Gastroesophageal sphincter (tissue), 4 donors: Measurements from ENCODE around the gene NAALADL2. TPM values are rescaled to one million over a fixed set of nuclear protein-coding genes. Genes with fewer than 3 reads are reported as not detected.

Experiments used
- ATAC-seq: fragments of 150-250 bp; one replicate; pipeline ENCODE4 v1.9.1; 2016; ENCODE audit warnings: mild to moderate bottlenecking, moderate library complexity
- H3K27ac ChIP-seq, 4 donors: fragments of 200-600 bp; sonication (generic) in 3 of 4; 1 replicate in 3 of 4; 2 replicates in 1 of 4; pipeline ENCODE4 v1.5.1; 2016 to 2019
- H3K27me3 ChIP-seq: fragments of 200-600 bp; sonication (generic); one replicate; pipeline ENCODE4 v1.5.1; 2019
- H3K36me3 ChIP-seq, 2 donors: fragments of 200-600 bp; sonication (generic); one replicate each; pipeline ENCODE4 v1.5.1; 2019; ENCODE audit warnings: control low read depth in 1 of 2
- H3K4me1 ChIP-seq, 3 donors: fragments of 200-600 bp; sonication (generic); 1 replicate in 2 of 3; 2 replicates in 1 of 3; pipeline ENCODE4 v1.5.1; 2016 to 2019; ENCODE audit warnings: control low read depth in 2 of 3
- H3K4me3 ChIP-seq, 2 donors: fragments of 200-600 bp; sonication (generic); one replicate each; pipeline ENCODE4 v1.5.1; 2019; ENCODE audit warnings: mild to moderate bottlenecking in 1 of 2, moderate library complexity in 1 of 2
- H3K9me3 ChIP-seq, 3 donors: fragments of 200-600 bp; sonication (generic); one replicate each; pipeline ENCODE4 v1.5.1; 2017 to 2019; ENCODE audit warnings: control low read depth in 2 of 3
- EP300 ChIP-seq: sonication (generic); formaldehyde crosslinking; IDR thresholded peaks from one replicate; pipeline ENCODE4 v1.6.1; 2017; ENCODE audit warnings: antibody characterized with exemption, mild to moderate bottlenecking
- POLR2A ChIP-seq, 2 donors: fragments of 450-650 bp; IDR thresholded peaks; one replicate each; pipeline ENCODE4 v1.6.1; 2017; ENCODE audit warnings: antibody characterized with exemption in 2 of 2, mild to moderate bottlenecking in 2 of 2, moderate library complexity in 1 of 2
- POLR2AphosphoS5 ChIP-seq: sonication (generic); formaldehyde crosslinking; IDR thresholded peaks from one replicate; pipeline ENCODE4 v1.6.1; 2017; ENCODE audit warnings: antibody characterized with exemption
- WGBS, 2 donors: methylation state at CpG; one replicate each; pipeline ENCODE4 v1.1.5; 2018; ENCODE audit warnings: low coverage in 1 of 2; 5-methylcytosine and 5-hydroxymethylcytosine counted together
- total RNA-seq, 4 donors: library from RNA; depleted of rRNA; stranded (reverse); fragments of >200 nt; gene quantifications; one replicate each; pipeline ENCODE4 v1.1.0, GENCODE V29; 2016
- TF ChIP-seq, protein P1 (sequence below), 4 experiments: fragments of 200-600 bp in 2 of 4; fragments of 450-650 bp in 2 of 4; sonication (generic) in 1 of 4; IDR thresholded peaks; one replicate each; pipeline ENCODE4 v1.5.1; 2017 to 2019; ENCODE audit warnings: antibody characterized with exemption in 4 of 4, mild to moderate bottlenecking in 2 of 4, moderate library complexity in 2 of 4

The NAALADL2 gene
- total RNA-seq, 4 donors from 2014 or later: 3.1 to 7.4 (median 6.2) TPM

GRCh38 chr3:174951498-174952005, 92.4 kb downstream of the NAALADL2 start:
- no peak overlapping the region for H3K27ac ChIP-seq
- 94 to 100% methylated on average over 2 of the region's 2 CpGs for WGBS, 2 donors

DNA sequence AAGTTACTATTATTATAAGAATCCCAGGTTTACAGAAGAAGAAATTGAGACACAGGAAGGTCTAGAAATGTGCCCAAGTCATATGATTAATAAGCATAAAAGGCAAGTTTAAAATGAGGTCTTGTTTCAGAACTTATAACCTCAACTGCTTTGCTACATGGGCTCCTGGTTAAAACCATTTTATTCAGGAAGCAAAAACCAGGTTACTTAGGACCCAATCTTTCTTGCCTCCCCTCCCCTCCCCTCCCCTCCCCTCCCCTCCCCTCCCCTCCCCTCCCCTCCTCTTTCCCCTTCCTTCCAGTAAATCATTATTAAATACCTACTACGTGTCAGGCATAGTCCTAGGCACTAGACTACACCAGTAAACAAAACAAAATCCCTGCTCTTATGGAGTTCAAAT, 93.9 kb downstream of the NAALADL2 start:
- no peak for ATAC-seq
- H3K27me3 ChIP-seq: no peaks in the 10 kb centered on the region
- H3K9me3 ChIP-seq: no peaks in the 10 kb centered on the region
- no peak overlapping the region for H3K27ac ChIP-seq
- no peak for TF ChIP-seq POLR2A (IDR thresholded peaks at IDR 0.05)
- no peak for TF ChIP-seq EP300
- TF ChIP-seq, protein P1, sequence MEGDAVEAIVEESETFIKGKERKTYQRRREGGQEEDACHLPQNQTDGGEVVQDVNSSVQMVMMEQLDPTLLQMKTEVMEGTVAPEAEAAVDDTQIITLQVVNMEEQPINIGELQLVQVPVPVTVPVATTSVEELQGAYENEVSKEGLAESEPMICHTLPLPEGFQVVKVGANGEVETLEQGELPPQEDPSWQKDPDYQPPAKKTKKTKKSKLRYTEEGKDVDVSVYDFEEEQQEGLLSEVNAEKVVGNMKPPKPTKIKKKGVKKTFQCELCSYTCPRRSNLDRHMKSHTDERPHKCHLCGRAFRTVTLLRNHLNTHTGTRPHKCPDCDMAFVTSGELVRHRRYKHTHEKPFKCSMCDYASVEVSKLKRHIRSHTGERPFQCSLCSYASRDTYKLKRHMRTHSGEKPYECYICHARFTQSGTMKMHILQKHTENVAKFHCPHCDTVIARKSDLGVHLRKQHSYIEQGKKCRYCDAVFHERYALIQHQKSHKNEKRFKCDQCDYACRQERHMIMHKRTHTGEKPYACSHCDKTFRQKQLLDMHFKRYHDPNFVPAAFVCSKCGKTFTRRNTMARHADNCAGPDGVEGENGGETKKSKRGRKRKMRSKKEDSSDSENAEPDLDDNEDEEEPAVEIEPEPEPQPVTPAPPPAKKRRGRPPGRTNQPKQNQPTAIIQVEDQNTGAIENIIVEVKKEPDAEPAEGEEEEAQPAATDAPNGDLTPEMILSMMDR (IDR thresholded peaks at IDR 0.05): no peak
- TF ChIP-seq POLR2AphosphoS5: no peak
- 60% methylated on average over 1 of the region's 1 CpG; no CpG with 5 or more reads in 1 of the 2 donors for WGBS, 2 donors
- H3K4me1 ChIP-seq: peaks cover 5 to 22% (median 5%) of the 10 kb centered on the region in 3 donors
- H3K4me3 ChIP-seq: no peak overlapping the region
- no peaks in the 10 kb centered on the region for H3K36me3 ChIP-seq

More at GRCh38 chr3:174951498-174952005, 92.4 kb downstream of the NAALADL2 start:
- Histone ChIP-seq H3K4me3 (no peak overlapping the region), H3K9me3 (no peaks in the 10 kb centered on the region), H3K4me1 (peaks cover 4 to 6% (median 5%) of the 10 kb centered on the region in 3 donors), H3K27me3 (no peaks in the 10 kb centered on the region), H3K36me3 (no peaks in the 10 kb centered on the region)
- TF ChIP-seq POLR2A (IDR thresholded peaks at IDR 0.05) (no peak), EP300 (no peak)
- no peak for ATAC-seq

GRCh38 chr3:174955513-174956016, 96.4 kb downstream of the NAALADL2 start:
- Histone ChIP-seq H3K27me3 (no peaks in the 10 kb centered on the region), H3K36me3 (no peaks in the 10 kb centered on the region), H3K4me3 (no peak overlapping the region), H3K4me1 (peaks cover 7 to 31% (median 9%) of the 10 kb centered on the region in 3 donors), H3K9me3 (no peaks in the 10 kb centered on the region), H3K27ac (peak overlapping the region in 1 of 4 donors; percentile 42)
- WGBS, 2 donors: 50 to 73% methylated on average over 2 of the region's 2 CpGs
- no peak for TF ChIP-seq POLR2A (IDR thresholded peaks at IDR 0.05)
- no peak for TF ChIP-seq EP300
- no peak for TF ChIP-seq POLR2AphosphoS5
- TF ChIP-seq, protein P1 (IDR thresholded peaks at IDR 0.05): no peak
- no peak for ATAC-seq

GRCh38 chr3:174957081-174957480, 97.9 kb downstream of the NAALADL2 start:
- Histone ChIP-seq H3K27ac (peak overlapping the region; percentile 38 to 52 (median 44)), H3K4me3 (no peak overlapping the region), H3K9me3 (no peaks in the 10 kb centered on the region), H3K27me3 (no peaks in the 10 kb centered on the region), H3K36me3 (no peaks in the 10 kb centered on the region), H3K4me1 (peaks cover 7 to 31% (median 9%) of the 10 kb centered on the region in 3 donors)
- no peak for ATAC-seq
- no peak for TF ChIP-seq EP300
- TF ChIP-seq POLR2A (IDR thresholded peaks at IDR 0.05): no peak
- no peak for TF ChIP-seq POLR2AphosphoS5
- TF ChIP-seq, protein P1 (IDR thresholded peaks at IDR 0.05): no peak
- 40 to 55% methylated on average over 2 of the region's 2 CpGs for WGBS, 2 donors

DNA sequence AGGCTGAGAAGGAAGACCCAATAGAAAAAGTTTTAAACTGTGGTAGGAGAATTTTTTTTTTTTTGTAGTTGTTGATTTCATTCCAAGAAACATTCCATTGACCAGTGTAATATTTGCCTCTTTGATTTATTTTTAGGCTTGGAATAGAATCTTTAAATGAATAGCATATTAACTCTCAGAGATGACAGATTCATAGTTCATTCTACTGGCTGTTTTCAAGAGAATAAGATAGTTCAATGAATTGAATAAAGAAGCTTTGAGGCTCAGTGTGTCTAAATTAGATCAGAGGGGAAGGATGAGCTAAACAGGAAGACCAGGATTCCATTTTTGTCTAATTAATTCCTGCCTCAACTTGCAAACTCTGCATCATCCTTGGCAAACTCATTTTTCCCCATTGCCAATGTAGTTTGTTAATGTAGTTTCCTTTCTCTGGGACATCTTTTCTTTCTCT, 98.4 kb downstream of the NAALADL2 start:
- Histone ChIP-seq H3K36me3 (no peaks in the 10 kb centered on the region), H3K27ac (peak overlapping the region in 3 of 4 donors; percentile 44 to 52 (median 50)), H3K27me3 (no peaks in the 10 kb centered on the region), H3K4me3 (no peak overlapping the region), H3K9me3 (no peaks in the 10 kb centered on the region), H3K4me1 (peaks cover 7 to 31% (median 9%) of the 10 kb centered on the region in 3 donors)
- no peak for ATAC-seq
- TF ChIP-seq POLR2A (IDR thresholded peaks at IDR 0.05) (no peak), EP300 (no peak), POLR2AphosphoS5 (no peak)
- TF ChIP-seq, protein P1 (IDR thresholded peaks at IDR 0.05): no peak
